GM12878 (cell line): ENCODE data around the gene CNPY2. TPM values are rescaled to one million over a fixed set of nuclear protein-coding genes. Genes with fewer than 3 reads are reported as not detected.
A peak's percentile ranks its signal among the peaks of the same experiment; 100 is the strongest.

Source experiments
- CREM ChIP-seq: IDR thresholded peaks from 2 replicates; pipeline ENCODE4 v1.6.1; 2014; ENCODE audit warnings: antibody characterized with exemption, low read depth
- EED ChIP-seq: sonication (generic); IDR thresholded peaks from 2 replicates; pipeline ENCODE4 v1.6.1; 2016; ENCODE audit warnings: antibody characterized with exemption, low read depth
- EZH2 ChIP-seq: IDR thresholded peaks from 2 replicates; pipeline ENCODE4 v1.6.1; 2012; ENCODE audit warnings: low read depth, mild to moderate bottlenecking, control low read depth, inconsistent platforms, low read length, borderline replicate concordance; ENCODE audit not compliant: control insufficient read depth
- JUNB ChIP-seq: IDR thresholded peaks from 2 replicates; pipeline ENCODE4 v1.6.1; 2016; ENCODE audit warnings: antibody characterized with exemption, mild to moderate bottlenecking
- RAD51 ChIP-seq: fragments of 450-650 bp; IDR thresholded peaks from 2 replicates; pipeline ENCODE4 v1.6.1; 2016; ENCODE audit warnings: moderate library complexity, mild to moderate bottlenecking, inconsistent platforms
- RCOR1 ChIP-seq: conservative IDR thresholded peaks from 2 replicates; pipeline ENCODE4 v1.6.1; 2012; ENCODE audit warnings: low read depth, low read length, improper control_type of control experiment
- RELA ChIP-seq: fragments of 450-650 bp; IDR thresholded peaks from 2 replicates; pipeline ENCODE4 v1.8.0; 2014; ENCODE audit warnings: borderline replicate concordance; ENCODE audit not compliant: partially characterized antibody
- SREBF2 ChIP-seq: IDR thresholded peaks from 2 replicates; pipeline ENCODE4 v1.6.1; 2012; ENCODE audit warnings: mild to moderate bottlenecking, low read length
- polyA plus RNA-seq, 11 experiments: library from polyadenylated mRNA; depleted of rRNA in 4 of 11; unstranded in 6 of 11; stranded (reverse) in 5 of 11; fragments of >200 nt; fragmentation: Nextera tagmentation in 4 of 11; fragmentation: Illumina TruSeq in 1 of 11; extraction: Ambion mirVana in 4 of 11; extraction: Trizol in 1 of 11; gene quantifications; 1 replicate in 1 of 11; 2 replicates in 10 of 11; pipeline versions ENCODE4 v1.2.1 to v1.2.3, GENCODE V29; 2011 to 2016; ENCODE audit warnings: inconsistent platforms in 2 of 11, missing spikeins in 2 of 11, low read depth in 1 of 11
- total RNA-seq, 4 experiments: library from RNA; depleted of rRNA in 3 of 4; stranded (reverse); fragments of >200 nt in 3 of 4; fragmentation: Illumina TruSeq in 1 of 4; extraction: Trizol in 1 of 4; gene quantifications; 2 replicates each; pipeline versions ENCODE4 v1.2.1 to v1.2.3, GENCODE V29; 2013 to 2021
- TF ChIP-seq, protein P1 (sequence below): IDR thresholded peaks from 2 replicates; pipeline ENCODE4 v1.6.1; 2011; ENCODE audit warnings: borderline replicate concordance, low read depth, mild to moderate bottlenecking, moderate library complexity, low read length; ENCODE audit not compliant: insufficient read depth, poor library complexity, severe bottlenecking
- TF ChIP-seq, protein P2 (sequence below): IDR thresholded peaks from 2 replicates; pipeline ENCODE4 v1.6.1; 2011; ENCODE audit warnings: borderline replicate concordance, low read depth, mild to moderate bottlenecking, moderate library complexity, mixed read lengths, low read length; ENCODE audit not compliant: insufficient read depth; ENCODE audit errors: extremely low read length
- TF ChIP-seq, protein P3 (sequence below): IDR thresholded peaks from 2 replicates; pipeline ENCODE4 v1.6.1; 2012; ENCODE audit warnings: mild to moderate bottlenecking, low read depth, low read length
- TF ChIP-seq, protein P4 (sequence below): fragments of 450-650 bp; formaldehyde crosslinking; IDR thresholded peaks from 2 replicates; pipeline ENCODE4 v1.4.0; 2020; ENCODE audit warnings: mild to moderate bottlenecking, moderate library complexity
- TF ChIP-seq, protein P5 (sequence below): fragments of 450-650 bp; IDR thresholded peaks from 2 replicates; pipeline ENCODE4 v1.6.1; 2016; ENCODE audit warnings: mild to moderate bottlenecking, moderate library complexity, borderline replicate concordance

The CNPY2 gene
- total and polyA plus RNA-seq, 10 of the 15 experiments (the other 5 are each of a cell fraction or from before 2014, with no cell fraction given): 25.0 to 276 (median 87.8) TPM

DNA sequence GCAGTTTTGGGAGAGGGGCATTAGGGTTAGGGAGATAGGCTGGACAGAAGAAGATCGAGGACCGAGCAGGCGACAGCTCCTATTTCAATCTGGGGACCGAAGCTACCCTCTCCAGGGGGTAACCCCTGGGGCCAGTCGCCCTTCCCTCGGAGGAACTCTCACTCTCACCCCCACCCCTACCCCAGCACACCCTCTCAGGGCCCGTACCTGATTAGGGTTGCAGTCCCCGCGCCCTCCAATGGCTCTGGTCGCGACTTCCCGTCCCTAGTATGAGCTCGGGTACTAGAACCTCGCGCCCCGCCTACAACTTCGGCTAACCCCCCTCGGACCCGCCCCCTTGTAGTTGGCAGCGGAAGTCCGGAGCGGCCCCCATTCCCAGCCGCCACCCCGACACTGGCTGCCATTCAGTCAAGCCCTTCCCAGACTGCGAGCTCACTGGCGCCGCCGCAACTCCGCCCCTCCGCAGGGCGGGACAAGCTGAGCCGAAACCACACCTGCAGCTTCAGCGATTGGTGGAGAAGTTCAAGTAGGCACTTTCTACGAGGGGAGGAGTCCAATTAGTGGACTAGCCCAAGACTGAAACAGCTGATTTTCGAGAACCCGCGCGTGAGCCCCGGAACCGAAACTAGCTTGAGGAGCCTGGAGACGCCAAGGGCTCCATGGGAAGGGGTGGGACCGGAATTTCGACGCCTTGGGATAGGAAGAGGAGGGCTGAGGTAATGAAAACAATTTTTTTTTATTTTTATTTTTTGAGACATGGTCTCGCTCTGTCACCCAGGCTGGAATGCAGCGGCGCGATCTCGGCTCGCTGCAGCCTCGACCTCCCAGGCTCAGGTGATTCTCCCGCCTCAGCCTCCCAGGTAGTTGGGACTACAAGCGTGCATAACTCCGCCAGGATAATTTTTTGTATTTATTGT lies 44.3 kb upstream of the CNPY2 start, which contains the start of gene STAT2 (continued):
- TF ChIP-seq SREBF2 (no peak), RELA (peak; percentile 32), CREM (no peak), RAD51 (peak; percentile 69), JUNB (no peak; the same call in 1 of the 2 replicates), RCOR1 (no peak), EED (peak; percentile 97), EZH2 (no peak)
- TF ChIP-seq, protein P1, sequence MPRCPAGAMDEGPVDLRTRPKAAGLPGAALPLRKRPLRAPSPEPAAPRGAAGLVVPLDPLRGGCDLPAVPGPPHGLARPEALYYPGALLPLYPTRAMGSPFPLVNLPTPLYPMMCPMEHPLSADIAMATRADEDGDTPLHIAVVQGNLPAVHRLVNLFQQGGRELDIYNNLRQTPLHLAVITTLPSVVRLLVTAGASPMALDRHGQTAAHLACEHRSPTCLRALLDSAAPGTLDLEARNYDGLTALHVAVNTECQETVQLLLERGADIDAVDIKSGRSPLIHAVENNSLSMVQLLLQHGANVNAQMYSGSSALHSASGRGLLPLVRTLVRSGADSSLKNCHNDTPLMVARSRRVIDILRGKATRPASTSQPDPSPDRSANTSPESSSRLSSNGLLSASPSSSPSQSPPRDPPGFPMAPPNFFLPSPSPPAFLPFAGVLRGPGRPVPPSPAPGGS: no peak
- TF ChIP-seq, protein P2, sequence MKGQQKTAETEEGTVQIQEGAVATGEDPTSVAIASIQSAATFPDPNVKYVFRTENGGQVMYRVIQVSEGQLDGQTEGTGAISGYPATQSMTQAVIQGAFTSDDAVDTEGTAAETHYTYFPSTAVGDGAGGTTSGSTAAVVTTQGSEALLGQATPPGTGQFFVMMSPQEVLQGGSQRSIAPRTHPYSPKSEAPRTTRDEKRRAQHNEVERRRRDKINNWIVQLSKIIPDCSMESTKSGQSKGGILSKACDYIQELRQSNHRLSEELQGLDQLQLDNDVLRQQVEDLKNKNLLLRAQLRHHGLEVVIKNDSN: no peak
- TF ChIP-seq, protein P3, sequence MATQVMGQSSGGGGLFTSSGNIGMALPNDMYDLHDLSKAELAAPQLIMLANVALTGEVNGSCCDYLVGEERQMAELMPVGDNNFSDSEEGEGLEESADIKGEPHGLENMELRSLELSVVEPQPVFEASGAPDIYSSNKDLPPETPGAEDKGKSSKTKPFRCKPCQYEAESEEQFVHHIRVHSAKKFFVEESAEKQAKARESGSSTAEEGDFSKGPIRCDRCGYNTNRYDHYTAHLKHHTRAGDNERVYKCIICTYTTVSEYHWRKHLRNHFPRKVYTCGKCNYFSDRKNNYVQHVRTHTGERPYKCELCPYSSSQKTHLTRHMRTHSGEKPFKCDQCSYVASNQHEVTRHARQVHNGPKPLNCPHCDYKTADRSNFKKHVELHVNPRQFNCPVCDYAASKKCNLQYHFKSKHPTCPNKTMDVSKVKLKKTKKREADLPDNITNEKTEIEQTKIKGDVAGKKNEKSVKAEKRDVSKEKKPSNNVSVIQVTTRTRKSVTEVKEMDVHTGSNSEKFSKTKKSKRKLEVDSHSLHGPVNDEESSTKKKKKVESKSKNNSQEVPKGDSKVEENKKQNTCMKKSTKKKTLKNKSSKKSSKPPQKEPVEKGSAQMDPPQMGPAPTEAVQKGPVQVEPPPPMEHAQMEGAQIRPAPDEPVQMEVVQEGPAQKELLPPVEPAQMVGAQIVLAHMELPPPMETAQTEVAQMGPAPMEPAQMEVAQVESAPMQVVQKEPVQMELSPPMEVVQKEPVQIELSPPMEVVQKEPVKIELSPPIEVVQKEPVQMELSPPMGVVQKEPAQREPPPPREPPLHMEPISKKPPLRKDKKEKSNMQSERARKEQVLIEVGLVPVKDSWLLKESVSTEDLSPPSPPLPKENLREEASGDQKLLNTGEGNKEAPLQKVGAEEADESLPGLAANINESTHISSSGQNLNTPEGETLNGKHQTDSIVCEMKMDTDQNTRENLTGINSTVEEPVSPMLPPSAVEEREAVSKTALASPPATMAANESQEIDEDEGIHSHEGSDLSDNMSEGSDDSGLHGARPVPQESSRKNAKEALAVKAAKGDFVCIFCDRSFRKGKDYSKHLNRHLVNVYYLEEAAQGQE: peak; percentile 42; the same call in 1 of the 2 replicates
- TF ChIP-seq, protein P4, sequence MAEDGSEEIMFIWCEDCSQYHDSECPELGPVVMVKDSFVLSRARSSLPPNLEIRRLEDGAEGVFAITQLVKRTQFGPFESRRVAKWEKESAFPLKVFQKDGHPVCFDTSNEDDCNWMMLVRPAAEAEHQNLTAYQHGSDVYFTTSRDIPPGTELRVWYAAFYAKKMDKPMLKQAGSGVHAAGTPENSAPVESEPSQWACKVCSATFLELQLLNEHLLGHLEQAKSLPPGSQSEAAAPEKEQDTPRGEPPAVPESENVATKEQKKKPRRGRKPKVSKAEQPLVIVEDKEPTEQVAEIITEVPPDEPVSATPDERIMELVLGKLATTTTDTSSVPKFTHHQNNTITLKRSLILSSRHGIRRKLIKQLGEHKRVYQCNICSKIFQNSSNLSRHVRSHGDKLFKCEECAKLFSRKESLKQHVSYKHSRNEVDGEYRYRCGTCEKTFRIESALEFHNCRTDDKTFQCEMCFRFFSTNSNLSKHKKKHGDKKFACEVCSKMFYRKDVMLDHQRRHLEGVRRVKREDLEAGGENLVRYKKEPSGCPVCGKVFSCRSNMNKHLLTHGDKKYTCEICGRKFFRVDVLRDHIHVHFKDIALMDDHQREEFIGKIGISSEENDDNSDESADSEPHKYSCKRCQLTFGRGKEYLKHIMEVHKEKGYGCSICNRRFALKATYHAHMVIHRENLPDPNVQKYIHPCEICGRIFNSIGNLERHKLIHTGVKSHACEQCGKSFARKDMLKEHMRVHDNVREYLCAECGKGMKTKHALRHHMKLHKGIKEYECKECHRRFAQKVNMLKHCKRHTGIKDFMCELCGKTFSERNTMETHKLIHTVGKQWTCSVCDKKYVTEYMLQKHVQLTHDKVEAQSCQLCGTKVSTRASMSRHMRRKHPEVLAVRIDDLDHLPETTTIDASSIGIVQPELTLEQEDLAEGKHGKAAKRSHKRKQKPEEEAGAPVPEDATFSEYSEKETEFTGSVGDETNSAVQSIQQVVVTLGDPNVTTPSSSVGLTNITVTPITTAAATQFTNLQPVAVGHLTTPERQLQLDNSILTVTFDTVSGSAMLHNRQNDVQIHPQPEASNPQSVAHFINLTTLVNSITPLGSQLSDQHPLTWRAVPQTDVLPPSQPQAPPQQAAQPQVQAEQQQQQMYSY (CRISPR knock-in tag): no peak
- TF ChIP-seq, protein P5, sequence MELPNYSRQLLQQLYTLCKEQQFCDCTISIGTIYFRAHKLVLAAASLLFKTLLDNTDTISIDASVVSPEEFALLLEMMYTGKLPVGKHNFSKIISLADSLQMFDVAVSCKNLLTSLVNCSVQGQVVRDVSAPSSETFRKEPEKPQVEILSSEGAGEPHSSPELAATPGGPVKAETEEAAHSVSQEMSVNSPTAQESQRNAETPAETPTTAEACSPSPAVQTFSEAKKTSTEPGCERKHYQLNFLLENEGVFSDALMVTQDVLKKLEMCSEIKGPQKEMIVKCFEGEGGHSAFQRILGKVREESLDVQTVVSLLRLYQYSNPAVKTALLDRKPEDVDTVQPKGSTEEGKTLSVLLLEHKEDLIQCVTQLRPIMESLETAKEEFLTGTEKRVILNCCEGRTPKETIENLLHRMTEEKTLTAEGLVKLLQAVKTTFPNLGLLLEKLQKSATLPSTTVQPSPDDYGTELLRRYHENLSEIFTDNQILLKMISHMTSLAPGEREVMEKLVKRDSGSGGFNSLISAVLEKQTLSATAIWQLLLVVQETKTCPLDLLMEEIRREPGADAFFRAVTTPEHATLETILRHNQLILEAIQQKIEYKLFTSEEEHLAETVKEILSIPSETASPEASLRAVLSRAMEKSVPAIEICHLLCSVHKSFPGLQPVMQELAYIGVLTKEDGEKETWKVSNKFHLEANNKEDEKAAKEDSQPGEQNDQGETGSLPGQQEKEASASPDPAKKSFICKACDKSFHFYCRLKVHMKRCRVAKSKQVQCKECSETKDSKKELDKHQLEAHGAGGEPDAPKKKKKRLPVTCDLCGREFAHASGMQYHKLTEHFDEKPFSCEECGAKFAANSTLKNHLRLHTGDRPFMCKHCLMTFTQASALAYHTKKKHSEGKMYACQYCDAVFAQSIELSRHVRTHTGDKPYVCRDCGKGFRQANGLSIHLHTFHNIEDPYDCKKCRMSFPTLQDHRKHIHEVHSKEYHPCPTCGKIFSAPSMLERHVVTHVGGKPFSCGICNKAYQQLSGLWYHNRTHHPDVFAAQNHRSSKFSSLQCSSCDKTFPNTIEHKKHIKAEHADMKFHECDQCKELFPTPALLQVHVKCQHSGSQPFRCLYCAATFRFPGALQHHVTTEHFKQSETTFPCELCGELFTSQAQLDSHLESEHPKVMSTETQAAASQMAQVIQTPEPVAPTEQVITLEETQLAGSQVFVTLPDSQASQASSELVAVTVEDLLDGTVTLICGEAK: peak; percentile 76; the same call in 1 of the 2 replicates
